GM21619 (cell line): ENCODE results near the gene IMMP2L.
"Not testable (repeated sequence)": the region's sequence is repeated elsewhere in the genome, so short reads cannot be mapped to it uniquely, and the experiment has no call there.

Experiments
- ATAC-seq: cut with Tn5 transposase; IDR thresholded peaks from one replicate; pipeline ENCODE4 v1.9.1; 2021; ENCODE audit not compliant: unreplicated experiment

The IMMP2L gene

DNA sequence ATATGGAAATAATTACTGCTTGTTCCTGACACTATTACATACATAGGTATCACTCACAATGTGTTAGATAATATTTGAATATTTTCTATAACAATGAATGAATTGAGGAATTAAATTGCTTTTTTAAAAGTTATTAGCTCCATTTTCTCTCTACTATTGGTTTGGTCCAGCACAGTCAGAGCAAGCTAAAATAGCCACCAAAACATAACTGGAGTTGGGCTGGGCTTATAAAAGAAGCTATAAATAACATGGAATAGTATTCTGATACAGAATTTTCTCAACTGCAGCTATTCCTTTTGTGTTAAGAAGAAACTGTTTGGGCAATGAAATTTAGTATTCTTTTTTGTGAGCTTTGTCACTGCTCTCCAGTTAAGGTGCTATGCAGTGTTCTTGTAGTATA is 614.0 kb downstream of the IMMP2L start:
- ATAC-seq, result no peak

DNA sequence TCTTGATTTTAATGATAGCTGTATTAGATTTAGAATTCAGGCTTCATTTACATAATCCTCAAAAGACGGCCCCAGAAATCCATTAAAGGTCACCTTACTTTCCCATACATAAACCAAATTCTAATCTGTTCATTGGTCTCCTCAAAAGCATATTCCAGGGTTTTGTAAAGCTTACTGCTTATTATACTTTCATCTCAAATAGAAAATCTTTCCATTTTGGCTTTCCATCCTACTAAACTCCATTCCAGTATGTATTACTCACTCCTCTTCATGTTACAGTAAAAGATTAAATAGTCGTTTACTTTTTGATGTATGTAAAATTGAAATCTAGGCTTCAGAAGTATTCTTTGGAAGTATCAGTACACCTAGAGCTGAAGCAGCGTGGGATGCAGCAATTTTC is 614.9 kb downstream of the IMMP2L start:
- no peak for ATAC-seq

DNA sequence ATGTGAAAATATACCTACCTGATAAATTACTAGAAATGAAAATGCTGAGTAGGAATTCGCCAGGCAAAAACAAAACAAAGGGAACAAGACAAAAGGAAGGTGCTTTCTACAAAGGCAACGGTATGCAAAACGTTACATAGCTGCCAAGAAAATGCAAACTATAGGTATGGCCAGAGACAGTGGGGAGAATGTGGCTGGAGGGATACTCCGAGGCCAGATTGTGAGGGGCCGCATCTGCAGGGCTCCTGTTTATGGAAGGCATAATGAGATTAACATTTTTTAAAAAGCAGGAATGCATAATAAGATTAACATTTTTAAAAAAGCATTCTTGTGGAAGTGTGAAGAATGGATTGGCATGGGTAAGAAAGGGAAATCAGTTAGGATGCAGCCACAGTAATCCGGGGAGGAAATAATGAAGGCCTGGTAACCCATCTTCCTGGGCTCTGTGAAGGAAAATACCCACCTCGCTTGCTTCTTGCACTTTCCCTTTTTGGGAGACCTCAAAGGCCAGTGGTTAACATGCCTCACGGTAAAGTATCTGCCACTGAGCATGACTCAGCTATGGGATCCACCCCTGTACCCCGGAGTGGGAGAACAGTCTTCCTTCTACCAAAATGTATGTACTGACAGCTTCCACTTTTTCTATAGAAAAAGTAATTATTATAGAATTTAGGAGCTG is 617.2 kb downstream of the IMMP2L start:
- ATAC-seq, result no peak

- no peak for ATAC-seq
These were observed 617.8 kb downstream of the IMMP2L start for GRCh38 chr7:110944448-110944847.

- ATAC-seq, result no peak
These were observed 618.5 kb downstream of the IMMP2L start for GRCh38 chr7:110943701-110944345.

DNA sequence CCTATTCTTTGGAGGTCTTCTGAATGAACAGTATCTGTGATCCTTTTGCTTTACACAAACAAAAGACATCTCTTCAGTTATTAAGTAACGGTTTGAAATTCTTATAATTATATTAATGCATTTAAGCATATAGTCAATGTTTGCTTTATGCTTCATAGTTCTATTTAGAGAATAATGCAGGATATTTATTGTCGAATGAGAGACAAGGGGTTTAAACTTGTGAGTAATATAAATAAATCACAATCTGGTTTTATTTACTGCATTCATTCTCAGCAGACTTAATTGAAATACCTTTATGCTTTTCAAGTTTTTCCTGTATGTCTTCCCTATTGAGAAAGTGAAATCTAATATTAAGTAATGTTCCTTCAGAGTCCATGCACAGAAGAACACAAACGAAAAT is 620.9 kb downstream of the IMMP2L start:
- no peak for ATAC-seq

- ATAC-seq, result no peak
These were observed 621.5 kb downstream of the IMMP2L start for GRCh38 chr7:110940756-110941155.

DNA sequence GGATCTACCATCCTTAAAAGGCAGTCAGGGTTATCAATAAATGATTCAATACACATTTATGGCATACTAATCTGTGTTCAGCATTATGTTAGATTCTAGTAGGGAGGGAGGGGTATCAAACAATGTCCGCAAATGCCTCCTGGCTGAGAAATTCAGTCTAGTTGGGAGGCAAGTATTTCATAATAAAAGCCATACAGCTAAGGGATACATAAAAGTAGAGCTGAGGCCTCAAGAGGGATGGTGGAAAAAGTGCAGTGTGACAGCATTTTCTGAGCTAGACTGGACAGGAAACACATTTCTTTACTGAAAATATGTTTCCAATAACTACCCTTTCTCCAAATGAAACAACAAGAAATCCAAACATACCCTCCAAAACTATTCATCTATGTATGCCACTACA is 624.1 kb downstream of the IMMP2L start:
- no peak for ATAC-seq

GRCh38 chr7:110936665-110937064 is 625.6 kb downstream of the IMMP2L start:
- ATAC-seq, result not testable (repeated sequence)

- ATAC-seq, result no peak
These were observed 632.6 kb downstream of the IMMP2L start for GRCh38 chr7:110929480-110930249.

DNA sequence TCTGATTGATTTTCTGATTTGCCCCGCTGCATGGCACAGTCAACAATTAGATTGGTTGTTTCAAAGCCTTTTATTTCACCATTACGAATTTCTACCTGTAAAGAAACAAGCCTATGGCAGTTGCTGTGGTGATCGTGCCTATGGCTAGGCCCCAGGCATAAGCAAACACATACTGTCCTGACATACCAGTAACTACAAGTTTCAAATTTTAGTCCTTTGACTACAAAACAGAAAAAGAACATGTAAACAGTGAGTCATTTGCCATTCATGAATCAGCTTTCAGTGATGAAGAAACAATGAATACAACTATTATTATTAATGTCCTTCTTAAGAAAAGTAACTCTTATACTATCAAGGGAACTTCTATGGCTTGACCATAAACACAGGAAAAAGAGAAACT is 639.4 kb downstream of the IMMP2L start:
- no peak for ATAC-seq

DNA sequence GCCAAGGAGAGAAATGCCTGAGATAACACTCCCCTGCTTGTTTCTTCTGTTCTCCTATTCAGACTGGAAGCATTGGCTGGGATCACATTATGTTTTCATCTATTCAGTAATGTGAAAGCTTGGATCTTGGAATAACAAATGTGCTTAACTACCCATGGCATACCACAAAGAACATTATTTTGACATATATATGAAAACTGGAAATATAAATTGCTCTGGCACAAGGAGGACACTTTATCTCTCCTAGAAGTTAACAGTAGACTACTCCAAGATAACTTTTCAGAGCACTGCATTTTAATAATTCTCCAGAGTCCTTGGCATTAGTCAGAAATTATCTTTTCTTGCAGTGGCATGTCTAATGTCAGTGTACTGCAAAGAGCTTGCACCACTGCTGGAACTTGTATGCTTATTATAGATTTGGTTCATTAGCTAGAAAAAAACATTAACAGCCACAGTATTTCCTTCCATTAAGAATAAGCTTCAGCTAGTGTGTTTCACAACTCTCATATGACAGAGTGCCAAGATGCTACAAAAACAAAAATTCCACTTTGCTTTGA is 640.6 kb downstream of the IMMP2L start:
- ATAC-seq, result no peak

- ATAC-seq, result peak; percentile 85
These were observed 643.2 kb downstream of the IMMP2L start for GRCh38 chr7:110918949-110919548.

GRCh38 chr7:110914263-110914662 is 648.0 kb downstream of the IMMP2L start:
- ATAC-seq, result no peak

GRCh38 chr7:110911632-110912031 is 650.7 kb downstream of the IMMP2L start:
- no peak for ATAC-seq

DNA sequence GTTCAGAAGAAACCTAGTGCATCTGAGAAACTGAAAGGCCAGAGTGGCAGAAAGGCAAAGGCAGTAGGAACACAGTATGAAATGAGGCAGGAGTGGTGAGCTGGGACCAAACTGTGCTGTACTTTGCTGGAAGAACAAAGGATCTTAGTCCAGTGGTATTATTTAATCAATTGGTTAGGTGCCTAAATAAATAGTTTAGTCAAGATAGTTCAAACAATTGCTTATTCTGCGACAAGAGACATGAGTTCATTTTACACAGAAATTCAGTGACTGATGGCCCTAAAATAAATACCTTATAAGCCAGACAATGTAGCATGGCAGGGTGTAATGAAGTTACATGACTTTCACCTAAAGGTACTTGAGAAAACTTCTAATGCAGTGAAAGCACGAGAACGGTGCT is 653.2 kb downstream of the IMMP2L start:
- ATAC-seq, result no peak

- ATAC-seq, result no peak
These were observed 656.3 kb downstream of the IMMP2L start for GRCh38 chr7:110905773-110906566.

GRCh38 chr7:110898516-110898915 is 663.8 kb downstream of the IMMP2L start:
- no peak for ATAC-seq

GRCh38 chr7:110897538-110897937 is 664.8 kb downstream of the IMMP2L start:
- no peak for ATAC-seq

- ATAC-seq, result no peak
These were observed 668.2 kb downstream of the IMMP2L start for GRCh38 chr7:110894111-110894510.

DNA sequence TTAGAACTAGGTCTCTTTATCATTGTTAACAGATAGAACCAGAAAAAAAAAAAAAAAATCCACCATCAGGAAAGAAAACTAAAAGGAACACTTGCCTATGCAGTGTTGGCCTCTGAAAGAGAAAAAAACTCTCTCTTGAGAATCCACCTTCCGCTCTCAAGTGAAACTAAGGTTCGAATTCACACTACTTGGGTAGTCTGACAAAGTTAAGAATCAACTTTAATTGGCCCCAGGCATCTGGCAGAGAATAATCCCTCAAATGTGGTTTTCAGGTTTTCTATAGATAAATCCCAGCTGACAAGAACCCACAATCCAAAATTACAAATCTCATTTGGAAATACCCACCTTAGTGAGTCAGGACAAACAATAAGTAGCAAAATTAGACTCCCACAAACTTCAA is 671.1 kb downstream of the IMMP2L start:
- no peak for ATAC-seq
